OCI-LY7 (cell line): ENCODE measurements around the gene CCDC102A. TPM values are rescaled to one million over a fixed set of nuclear protein-coding genes. Genes with fewer than 3 reads are reported as not detected.
"Not testable (repeated sequence)": the region's sequence is repeated elsewhere in the genome, so short reads cannot be mapped to it uniquely, and the experiment has no call there.

Experiments used
- BruUV-seq: library from RNA; stranded (reverse); fragments of 400-500 nt; replicated peaks from 2 replicates; lab custom pipeline; 2021; lab: Mats Ljungman, UMichigan
- CTCF ChIA-PET: fragments of 300-600 bp; sonication (Branson Sonifier 250); formaldehyde crosslinking; loops from one replicate; lab custom pipeline; 2022; ENCODE audit warnings: antibody characterized with exemption; ENCODE audit not compliant: unreplicated experiment; lab: Charles Lee
- POLR2A ChIA-PET: fragments of 300-600 bp; sonication (Branson Sonifier 250); formaldehyde crosslinking; loops from one replicate; lab custom pipeline; 2022; ENCODE audit warnings: antibody characterized with exemption; lab: Charles Lee
- DNase-seq: peaks from one replicate; pipeline ENCODE4 v3.0.0-alpha.2; 2015; ENCODE audit warnings: low spot score
- H2AFZ ChIP-seq: fragments of 200-600 bp; sonication (generic), shearing (Covaris generic); 2 replicates; pipeline ENCODE4 v1.6.1; 2014; ENCODE audit warnings: mild to moderate bottlenecking, antibody characterized with exemption, low read length, moderate library complexity
- H3K27ac ChIP-seq: fragments of 200-600 bp; sonication (generic); 2 replicates; pipeline ENCODE4 v1.5.1; 2014; ENCODE audit warnings: mixed run types, low read depth, mild to moderate bottlenecking, moderate library complexity, low read length, inconsistent platforms; ENCODE audit not compliant: poor library complexity, severe bottlenecking
- H3K36me3 ChIP-seq: fragments of 200-600 bp; sonication (generic); 2 replicates; pipeline ENCODE4 v1.6.1; 2014; ENCODE audit warnings: mild to moderate bottlenecking, antibody characterized with exemption, low read length, moderate library complexity, mixed read lengths; ENCODE audit not compliant: insufficient read depth
- H3K4me1 ChIP-seq: fragments of 200-600 bp; sonication (generic); 2 replicates; pipeline ENCODE4 v1.5.1; 2014; ENCODE audit warnings: mild to moderate bottlenecking, low read length; ENCODE audit not compliant: insufficient read depth, poor library complexity, severe bottlenecking
- H3K4me2 ChIP-seq: fragments of 200-600 bp; sonication (generic); 2 replicates; pipeline ENCODE4 v1.6.1; 2014; ENCODE audit warnings: mild to moderate bottlenecking, low read length
- H3K4me3 ChIP-seq: fragments of 200-600 bp; sonication (generic); 2 replicates; pipeline ENCODE4 v1.5.1; 2014; ENCODE audit warnings: mild to moderate bottlenecking, low read depth, low read length; ENCODE audit not compliant: poor library complexity, severe bottlenecking
- H3K79me2 ChIP-seq: fragments of 200-600 bp; sonication (generic); 2 replicates; pipeline ENCODE4 v1.6.1; 2016; ENCODE audit warnings: low read depth, mild to moderate bottlenecking, low read length, moderate library complexity, mixed read lengths; ENCODE audit not compliant: insufficient read depth
- H3K9me2 ChIP-seq: fragments of 200-600 bp; sonication (generic); 2 replicates; pipeline ENCODE4 v1.6.1; 2016; ENCODE audit warnings: mild to moderate bottlenecking, low read length, mixed read lengths; ENCODE audit not compliant: insufficient read depth
- H3K9me3 ChIP-seq: fragments of 200-600 bp; sonication (generic); 2 replicates; pipeline ENCODE4 v1.6.1; 2014; ENCODE audit warnings: mild to moderate bottlenecking, mixed run types, low read length, mixed read lengths
- H4K20me1 ChIP-seq: fragments of 200-600 bp; sonication (generic); 2 replicates; pipeline ENCODE4 v1.6.1; 2014; ENCODE audit warnings: mild to moderate bottlenecking, antibody characterized with exemption, low read length, moderate library complexity, mixed read lengths; ENCODE audit not compliant: insufficient read depth
- CTCF ChIP-seq: fragments of 200-600 bp; sonication (generic); conservative IDR thresholded peaks from 2 replicates; pipeline ENCODE4 v1.5.1; 2014; ENCODE audit warnings: mild to moderate bottlenecking, antibody characterized with exemption, low read length, moderate library complexity, mixed read lengths
- EZH2phosphoT487 ChIP-seq: fragments of 200-600 bp; sonication (generic); IDR thresholded peaks from 2 replicates; pipeline ENCODE4 v1.6.1; 2018; ENCODE audit warnings: low read depth, borderline replicate concordance, mild to moderate bottlenecking, mixed run types, antibody characterized with exemption, low read length, moderate library complexity, mixed read lengths
- intact Hi-C: fragments of 100-400 bp; cut with micrococcal nuclease; formaldehyde crosslinking; loops from one replicate; pipeline ENCODE4 v1.10.0; 2022; ENCODE audit not compliant: unreplicated experiment
- total RNA-seq, 2 experiments: library from RNA; depleted of rRNA in 1 of 2; stranded (reverse); fragments of >200 nt in 1 of 2; shearing (Covaris generic) in 1 of 2; gene quantifications; 2 replicates each; pipeline ENCODE4 v1.2.3, GENCODE V29; 2014 to 2022

Gene CCDC102A
- total RNA-seq, 2 experiments from 2014 or later = 4.2 to 7.1 TPM

- no peak overlapping the region for H2AFZ ChIP-seq
- H3K4me1 ChIP-seq = no peaks in the 10 kb centered on the region
- BruUV-seq = no TSS peak
- H3K9me3 ChIP-seq = no peaks in the 10 kb centered on the region
- DNase-seq = no peak
- no peak overlapping the region for H3K4me2 ChIP-seq
- H3K27ac ChIP-seq = no peak overlapping the region
- H3K4me3 ChIP-seq = no peak overlapping the region
- POLR2A ChIA-PET = interaction anchor here (2.1 kb wide), 1 partner anchor 9 kb away, joined by 8 read pairs; the partner anchor contains the start of gene ADGRG5
- no peaks in the 10 kb centered on the region for H3K36me3 ChIP-seq
- H3K9me2 ChIP-seq = no peaks in the 10 kb centered on the region
- TF ChIP-seq EZH2phosphoT487 = no peak
- TF ChIP-seq CTCF = no peak
- intact Hi-C loops = no loop called here
- H4K20me1 ChIP-seq = no peaks in the 10 kb centered on the region
- no peaks in the 10 kb centered on the region for H3K79me2 ChIP-seq
- CTCF ChIA-PET = no interaction called here
Measured at GRCh38 chr16:57551057-57551456, 14.7 kb upstream of the CCDC102A start.

GRCh38 chr16:57549730-57550129 lies 13.4 kb upstream of the CCDC102A start:
- no peak overlapping the region for H3K27ac ChIP-seq
- no peak for TF ChIP-seq CTCF
- no peak for TF ChIP-seq EZH2phosphoT487
- no TSS peak for BruUV-seq
- H3K4me2 ChIP-seq = no peak overlapping the region
- POLR2A ChIA-PET = no interaction called here
- no peaks in the 10 kb centered on the region for H3K9me3 ChIP-seq
- CTCF ChIA-PET = no interaction called here
- no peak for DNase-seq
- no peak overlapping the region for H3K4me3 ChIP-seq
- H3K36me3 ChIP-seq = no peaks in the 10 kb centered on the region
- H3K9me2 ChIP-seq = no peaks in the 10 kb centered on the region
- H3K79me2 ChIP-seq = no peaks in the 10 kb centered on the region
- no peaks in the 10 kb centered on the region for H4K20me1 ChIP-seq
- intact Hi-C loops = no loop called here
- no peak overlapping the region for H2AFZ ChIP-seq
- peaks cover 9% of the 10 kb centered on the region for H3K4me1 ChIP-seq

- Histone ChIP-seq H2AFZ (no peak overlapping the region), H4K20me1 (0 out of 2 replicates have a peak, but pooled peaks cover 6% of the 10 kb centered on the region), H3K4me3 (no peak overlapping the region), H3K9me3 (no peaks in the 10 kb centered on the region), H3K4me2 (no peak overlapping the region), H3K27ac (no peak overlapping the region), H3K4me1 (peaks cover 22% of the 10 kb centered on the region), H3K36me3 (no peaks in the 10 kb centered on the region), H3K79me2 (no peaks in the 10 kb centered on the region), H3K9me2 (no peaks in the 10 kb centered on the region)
- TF ChIP-seq EZH2phosphoT487 (no peak), CTCF (no peak)
- no TSS peak for BruUV-seq
- ChIA-PET POLR2A (interaction anchor here (0.7 kb wide), 3 partner anchors 11 to 1027 kb away, joined by 4 to 9 read pairs (median 4); no protein-coding TSS in a partner anchor), CTCF (no interaction called here)
- intact Hi-C loops = no loop called here
- no peak for DNase-seq
Measured at GRCh38 chr16:57548408-57548807, 12.0 kb upstream of the CCDC102A start.

- H3K9me3 ChIP-seq, POLR2A ChIA-PET, DNase-seq, H3K27ac ChIP-seq, CTCF ChIA-PET, H4K20me1 ChIP-seq, BruUV-seq, intact Hi-C loops, H2AFZ ChIP-seq, H3K79me2 ChIP-seq, H3K4me3 ChIP-seq, H3K4me2 ChIP-seq, H3K9me2 ChIP-seq, H3K36me3 ChIP-seq: not testable (repeated sequence)
- H3K4me1 ChIP-seq = peaks cover 31% of the 10 kb centered on the region
Measured at GRCh38 chr16:57547524-57547923, 11.2 kb upstream of the CCDC102A start.
